ENCODE data around the gene LUC7L3. TPM values are rescaled to one million over a fixed set of nuclear protein-coding genes. Genes with fewer than 3 reads are reported as not detected.

Gene LUC7L3
- total RNA-seq, 1 experiment from 2014 or later = 184 TPM

- no peaks in the 10 kb centered on the region for H3K36me3 ChIP-seq (ENCODE audit: control insufficient read depth in 1 of 2, insufficient read depth in 2 of 2, low read length in 2 of 2)
- peaks cover 0 to 9% of the 10 kb centered on the region in 2 experiments; a peak in 2 of 4 replicates for H3K4me1 ChIP-seq (ENCODE audit: control insufficient read depth in 1 of 2, insufficient read depth in 2 of 2, low read length in 2 of 2)
- H3K27ac ChIP-seq (ENCODE audit: low read depth, low read length) = no peak overlapping the region
- H3K9me2 ChIP-seq (ENCODE audit: insufficient read depth) = no peaks in the 10 kb centered on the region
- CTCF ChIA-PET = interaction anchor here (0.6 to 5.6 kb wide), 17 partner anchors 10 to 370 kb away, joined by 3 to 127 read pairs (median 10); partner anchors contain the start of genes LUC7L3 and NME1
- no peaks in the 10 kb centered on the region for H4K20me1 ChIP-seq (ENCODE audit: insufficient read depth)
- no TSS peak for BruUV-seq (replicated peaks)
- H3K4me2 ChIP-seq (ENCODE audit: low read length) = no peak overlapping the region
- H3K4me3 ChIP-seq (replicated peaks in 1 of 2; ENCODE audit: low read depth in 1 of 2, low read length in 2 of 2) = no peak overlapping the region
- TF ChIP-seq POLR2A (IDR thresholded peaks at IDR 0.05; ENCODE audit: borderline replicate concordance, extremely low read depth, insufficient read depth, insufficient read length) (no peak), SIN3A (IDR thresholded peaks at IDR 0.05; ENCODE audit: low read depth) (no peak), REST (IDR thresholded peaks at IDR 0.05; ENCODE audit: low read depth) (no peak), CTCF (IDR thresholded peaks at IDR 0.05 in 2 of 3, conservative IDR thresholded peaks at IDR 0.05 in 1 of 3; ENCODE audit: borderline replicate concordance in 1 of 3, insufficient read depth in 1 of 3, low read depth in 2 of 3, low read length in 2 of 3) (no peak), MAX (IDR thresholded peaks at IDR 0.05) (no peak), ZBTB33 (IDR thresholded peaks at IDR 0.05; ENCODE audit: extremely low read depth, insufficient replicate concordance, low read length) (no peak), SRF (IDR thresholded peaks at IDR 0.05; ENCODE audit: low read depth) (no peak), CBX3 (IDR thresholded peaks at IDR 0.05; ENCODE audit: low read depth) (no peak), ZNF274 (IDR thresholded peaks at IDR 0.05; ENCODE audit: low read depth, low read length) (no peak), CEBPB (IDR thresholded peaks at IDR 0.05; ENCODE audit: low read depth) (no peak), EZH2phosphoT487 (IDR thresholded peaks at IDR 0.05; ENCODE audit: borderline replicate concordance) (no peak), RAD21 (IDR thresholded peaks at IDR 0.05; ENCODE audit: low read depth) (no peak)
- ATAC-seq (no peak), DNase-seq (ENCODE audit: low read depth, low spot score) (no peak)
- no peak overlapping the region for H3K9ac ChIP-seq (ENCODE audit: low read length)
- H3K9me3 ChIP-seq (ENCODE audit: control insufficient read depth in 1 of 2, insufficient read depth in 1 of 2, low read depth in 1 of 2, low read length in 2 of 2) = no peaks in the 10 kb centered on the region
- H3K27me3 ChIP-seq (ENCODE audit: insufficient read depth, low read length) = no peaks in the 10 kb centered on the region
- RAD21 ChIA-PET (ENCODE audit: low non-redundant PET in 1 of 2, low total read pairs in 2 of 2, uncharacterized antibody in 2 of 2, unreplicated experiment in 2 of 2) = interaction anchor here (2.3 to 2.8 kb wide), 2 partner anchors 58 kb away, joined by 15 to 19 read pairs; no protein-coding TSS in a partner anchor
- H3K79me2 ChIP-seq (ENCODE audit: insufficient read depth, low read length) = no peaks in the 10 kb centered on the region
- peak overlapping the region; percentile 28 for H2AFZ ChIP-seq (ENCODE audit: low read depth, low read length, poor library complexity, severe bottlenecking)
- intact Hi-C loops (cut with micrococcal nuclease) = loop anchor here (1.0 to 5.0 kb wide), 6 partner anchors 58 to 368 kb away; partner anchors contain the start of genes NME1 and SPATA20
- POLR2A ChIA-PET = interaction anchor here (0.6 to 2.8 kb wide), 3 partner anchors 58 to 287 kb away, joined by 5 to 12 read pairs (median 10); partner anchors contain the start of gene TOB1
Measured at GRCh38 chr17:50783905-50784304, 64.5 kb downstream of the LUC7L3 start.
